ENCODE measurements around the gene LSR. TPM values are rescaled to one million over a fixed set of nuclear protein-coding genes. Genes with fewer than 3 reads are reported as not detected.

Gene LSR
- total RNA-seq, 2 donors from 2014 or later: 7.6 to 9.3 TPM

GRCh38 chr19:35292421-35293362, 43.9 kb downstream of the LSR start:
- no peak overlapping the region for H3K4me3 ChIP-seq
- no peak for TF ChIP-seq CTCF (IDR thresholded peaks at IDR 0.05)

GRCh38 chr19:35293363-35293739, 44.5 kb downstream of the LSR start:
- ATAC-seq (ENCODE audit: insufficient number of reproducible peaks, low FRiP score, low read depth) (no peak), DNase-seq (ENCODE audit: low spot score) (no peak)
- Histone ChIP-seq H3K27me3 (replicated peaks; ENCODE audit: insufficient read depth) (no peaks in the 10 kb centered on the region), H3K36me3 (no peaks in the 10 kb centered on the region), H3K4me3 (no peak overlapping the region), H3K27ac (no peak overlapping the region), H3K9me3 (no peaks in the 10 kb centered on the region), H3K4me1 (ENCODE audit: control insufficient read depth in 1 of 2, low read depth in 2 of 2) (no peaks in the 10 kb centered on the region)
- TF ChIP-seq CTCF (IDR thresholded peaks at IDR 0.05): no peak

More at GRCh38 chr19:35292421-35293362, 43.9 kb downstream of the LSR start:
- Histone ChIP-seq H3K36me3 (no peaks in the 10 kb centered on the region), H3K27ac (no peak overlapping the region), H3K9me3 (no peaks in the 10 kb centered on the region), H3K27me3 (replicated peaks; ENCODE audit: insufficient read depth) (no peaks in the 10 kb centered on the region), H3K4me1 (ENCODE audit: control insufficient read depth in 1 of 2, low read depth in 2 of 2) (no peaks in the 10 kb centered on the region)
- ATAC-seq (ENCODE audit: insufficient number of reproducible peaks, low FRiP score, low read depth): no peak
- DNase-seq (ENCODE audit: low spot score): no peak

- Histone ChIP-seq H3K27ac (no peak overlapping the region), H3K4me1 (ENCODE audit: control insufficient read depth in 1 of 2, low read depth in 2 of 2) (no peaks in the 10 kb centered on the region), H3K27me3 (replicated peaks; ENCODE audit: insufficient read depth) (no peaks in the 10 kb centered on the region), H3K4me3 (no peak overlapping the region), H3K9me3 (no peaks in the 10 kb centered on the region), H3K36me3 (no peaks in the 10 kb centered on the region)
- DNase-seq (ENCODE audit: low spot score) (no peak), ATAC-seq (ENCODE audit: insufficient number of reproducible peaks, low FRiP score, low read depth) (no peak)
- no peak for TF ChIP-seq CTCF (IDR thresholded peaks at IDR 0.05)
Measured at GRCh38 chr19:35293808-35294207, 45.0 kb downstream of the LSR start.

GRCh38 chr19:35294328-35294727, 45.5 kb downstream of the LSR start:
- Histone ChIP-seq H3K27ac (no peak overlapping the region), H3K4me3 (no peak overlapping the region), H3K4me1 (ENCODE audit: control insufficient read depth in 1 of 2, low read depth in 2 of 2) (no peaks in the 10 kb centered on the region), H3K27me3 (replicated peaks; ENCODE audit: insufficient read depth) (no peaks in the 10 kb centered on the region), H3K9me3 (no peaks in the 10 kb centered on the region), H3K36me3 (no peaks in the 10 kb centered on the region)
- TF ChIP-seq CTCF (IDR thresholded peaks at IDR 0.05): no peak
- no peak for ATAC-seq (ENCODE audit: insufficient number of reproducible peaks, low FRiP score, low read depth)
- DNase-seq (ENCODE audit: low spot score): no peak

- no peak for ATAC-seq (ENCODE audit: insufficient number of reproducible peaks, low FRiP score, low read depth)
- H3K4me3 ChIP-seq: no peak overlapping the region
- no peaks in the 10 kb centered on the region for H3K27me3 ChIP-seq (replicated peaks; ENCODE audit: insufficient read depth)
Measured at GRCh38 chr19:35294859-35295791, 46.3 kb downstream of the LSR start.

More at GRCh38 chr19:35294859-35295791, 46.3 kb downstream of the LSR start:
- no peak for DNase-seq (ENCODE audit: low spot score)
- TF ChIP-seq CTCF (IDR thresholded peaks at IDR 0.05): no peak
- Histone ChIP-seq H3K9me3 (no peaks in the 10 kb centered on the region), H3K36me3 (no peaks in the 10 kb centered on the region), H3K27ac (no peak overlapping the region), H3K4me1 (ENCODE audit: control insufficient read depth in 1 of 2, low read depth in 2 of 2) (no peaks in the 10 kb centered on the region)
